ENCODE measurements around the gene SERPINB5. TPM values are rescaled to one million over a fixed set of nuclear protein-coding genes. Genes with fewer than 3 reads are reported as not detected.

Gene SERPINB5
- total RNA-seq, 1 donor from 2014 or later: 440 TPM

- DNase-seq (ENCODE audit: low read depth) (no peak), FAIRE-seq (no peak)
- Histone ChIP-seq H3K27me3 (ENCODE audit: control insufficient read depth, insufficient read depth, low read length) (no peaks in the 10 kb centered on the region), H3K36me3 (ENCODE audit: control insufficient read depth, insufficient read depth, low read length) (no peaks in the 10 kb centered on the region), H3K4me3 (ENCODE audit: low read depth, low read length) (no peak overlapping the region)
- no peak for TF ChIP-seq CTCF (IDR thresholded peaks at IDR 0.05; ENCODE audit: insufficient read depth, low read length, severe bottlenecking)
These were observed 50.5 kb downstream of the SERPINB5 start for GRCh38 chr18:63527251-63527650.

DNA sequence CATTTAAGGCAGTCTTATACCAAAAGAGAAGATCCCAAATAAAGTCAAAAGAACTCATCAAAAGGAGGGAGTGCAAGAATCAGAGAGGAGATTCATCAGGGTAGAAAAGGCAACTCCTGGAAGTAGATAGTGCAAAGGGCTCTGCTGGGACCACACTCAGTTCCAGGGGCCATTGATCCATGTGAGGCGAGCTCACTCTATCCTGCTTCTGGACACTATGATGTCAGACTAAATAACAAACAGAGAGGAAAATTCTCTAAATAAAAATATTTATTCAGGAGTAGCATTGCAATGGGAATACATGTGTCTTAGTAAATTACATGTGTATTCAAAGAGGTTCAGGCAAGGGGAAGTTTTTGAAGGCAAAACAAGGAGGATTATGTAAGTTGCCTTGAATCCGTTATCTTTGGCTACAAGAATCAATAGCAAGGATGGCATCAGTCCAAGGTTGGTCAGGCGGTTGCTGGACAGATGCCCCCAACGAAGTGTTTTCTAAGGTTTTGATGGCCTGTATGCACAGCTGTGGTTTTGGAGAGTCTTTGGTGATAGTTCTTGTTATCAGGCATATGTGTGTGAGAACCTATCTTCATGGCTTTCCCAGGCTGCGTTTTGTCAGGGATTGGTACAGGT is 52.2 kb downstream of the SERPINB5 start:
- no peaks in the 10 kb centered on the region for H3K36me3 ChIP-seq (ENCODE audit: control insufficient read depth, insufficient read depth, low read length)
- DNase-seq (ENCODE audit: low read depth) (no peak), FAIRE-seq (no peak)
- TF ChIP-seq CTCF (IDR thresholded peaks at IDR 0.05; ENCODE audit: insufficient read depth, low read length, severe bottlenecking): no peak
- H3K4me3 ChIP-seq (ENCODE audit: low read depth, low read length): no peak overlapping the region
- H3K27me3 ChIP-seq (ENCODE audit: control insufficient read depth, insufficient read depth, low read length): no peaks in the 10 kb centered on the region

DNA sequence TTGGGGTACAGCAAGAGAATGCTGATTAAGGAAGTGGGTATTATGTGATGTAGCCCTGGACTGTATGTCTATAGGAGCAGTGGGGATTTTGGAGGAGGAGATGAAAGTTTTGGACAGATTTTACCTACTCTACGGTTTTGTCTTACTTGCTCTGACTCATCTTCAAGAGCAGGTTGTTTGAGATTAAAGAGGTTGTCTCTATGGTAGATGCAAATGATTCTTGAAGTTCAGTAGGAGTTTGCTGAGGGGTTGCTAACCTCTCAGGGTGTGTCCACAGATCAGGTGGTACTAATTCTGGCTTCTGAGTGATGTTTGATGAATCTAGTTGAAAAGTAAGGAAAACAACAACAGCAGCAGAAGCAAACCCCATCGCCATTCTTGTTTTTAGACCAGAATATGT is 55.7 kb downstream of the SERPINB5 start:
- FAIRE-seq (no peak), DNase-seq (ENCODE audit: low read depth) (no peak)
- Histone ChIP-seq H3K36me3 (ENCODE audit: control insufficient read depth, insufficient read depth, low read length) (no peaks in the 10 kb centered on the region), H3K27me3 (ENCODE audit: control insufficient read depth, insufficient read depth, low read length) (no peaks in the 10 kb centered on the region), H3K4me3 (ENCODE audit: low read depth, low read length) (no peak overlapping the region)
- TF ChIP-seq CTCF (IDR thresholded peaks at IDR 0.05; ENCODE audit: insufficient read depth, low read length, severe bottlenecking): no peak

GRCh38 chr18:63534615-63535014 is 57.9 kb downstream of the SERPINB5 start:
- Histone ChIP-seq H3K4me3 (ENCODE audit: low read depth, low read length) (no peak overlapping the region), H3K27me3 (ENCODE audit: control insufficient read depth, insufficient read depth, low read length) (no peaks in the 10 kb centered on the region), H3K36me3 (ENCODE audit: control insufficient read depth, insufficient read depth, low read length) (no peaks in the 10 kb centered on the region)
- TF ChIP-seq CTCF (IDR thresholded peaks at IDR 0.05; ENCODE audit: insufficient read depth, low read length, severe bottlenecking): no peak
- DNase-seq (ENCODE audit: low read depth) (no peak), FAIRE-seq (no peak)

GRCh38 chr18:63539904-63540510 is 63.2 kb downstream of the SERPINB5 start:
- no peak overlapping the region for H3K4me3 ChIP-seq (ENCODE audit: low read depth, low read length)
- DNase-seq (ENCODE audit: low read depth) (no peak), FAIRE-seq (no peak)
- H3K27me3 ChIP-seq (ENCODE audit: control insufficient read depth, insufficient read depth, low read length): no peaks in the 10 kb centered on the region
- TF ChIP-seq CTCF (IDR thresholded peaks at IDR 0.05; ENCODE audit: insufficient read depth, low read length, severe bottlenecking): no peak
- no peaks in the 10 kb centered on the region for H3K36me3 ChIP-seq (ENCODE audit: control insufficient read depth, insufficient read depth, low read length)

GRCh38 chr18:63542069-63542468 is 65.3 kb downstream of the SERPINB5 start, which contains the start of gene SERPINB12:
Gene SERPINB12 (plus strand): TSS chr18:63542369. CDS start chr18:63556160, 13,791 bp downstream.
- no peak for FAIRE-seq
- Histone ChIP-seq H3K4me3 (ENCODE audit: low read depth, low read length) (no peak within 1 kb of the TSS), H3K36me3 (ENCODE audit: control insufficient read depth, insufficient read depth, low read length) (no peaks in the 10 kb centered on the region), H3K27me3 (ENCODE audit: control insufficient read depth, insufficient read depth, low read length) (no peaks in the 10 kb centered on the region)
- DNase-seq (ENCODE audit: low read depth): no peak
- TF ChIP-seq CTCF (IDR thresholded peaks at IDR 0.05; ENCODE audit: insufficient read depth, low read length, severe bottlenecking): no peak

All from bronchial epithelial cell (primary cell).